K562 (cell line): ENCODE data around the gene CACNG3. TPM values are rescaled to one million over a fixed set of nuclear protein-coding genes. Genes with fewer than 3 reads are reported as not detected.

Experiments used
- ATAC-seq: fragments of 200-7000 bp; cut with Tn5 transposase; 3 replicates; pipeline ENCODE4 v1.9.1; 2020; ENCODE audit warnings: moderate library complexity
- BruUV-seq: library from RNA; stranded (reverse); fragments of 400-500 nt; replicated peaks from 2 replicates; lab custom pipeline; 2021; lab: Mats Ljungman, UMichigan
- CTCF ChIA-PET: fragments of 300-600 bp; formaldehyde crosslinking; extraction: SDS; loops from one replicate; lab custom pipeline; 2021; ENCODE audit warnings: low intra/inter-chr PET ratio; lab: Yijun Ruan, JAX
- POLR2A ChIA-PET: fragments of 300-600, 350-650 bp; sonication (Branson Sonifier 250); formaldehyde crosslinking; extraction: SDS; loops from one replicate; lab custom pipeline; 2021; ENCODE audit warnings: antibody characterized with exemption, inconsistent platforms; lab: Yijun Ruan, JAX
- DNase-seq, 4 experiments: peaks; one replicate each; pipeline versions ENCODE4 v3.0.0 to v3.0.0-alpha.2; 2011 to 2018; ENCODE audit warnings: low spot score in 3 of 4, mixed read lengths in 3 of 4; ENCODE audit errors: extremely low read depth in 1 of 4
- FAIRE-seq: peaks from 2 replicates; lab custom pipeline; 2011; peaks lifted over from hg19 to GRCh38; lab: Jason Lieb, UNC
- H2AFZ ChIP-seq: 2 replicates; pipeline ENCODE4 v1.6.0; 2011; ENCODE audit warnings: low read depth, low read length, control low read depth, inconsistent platforms
- H3K27ac ChIP-seq: fragments of 200-600 bp; 3 replicates; pipeline ENCODE4 v1.8.0; 2011; ENCODE audit warnings: low read depth, mild to moderate bottlenecking, control low read depth, inconsistent platforms, low read length, moderate library complexity, mixed read lengths; ENCODE audit errors: extremely low read depth
- H3K27me3 ChIP-seq, 2 experiments: fragments of 300-600 bp in 1 of 2; 2 replicates in 1 of 2; 3 replicates in 1 of 2; pipeline versions ENCODE4 v1.6.0 to v1.8.0; 2011; ENCODE audit warnings: inconsistent platforms in 2 of 2, low read length in 2 of 2, mild to moderate bottlenecking in 1 of 2, mixed read lengths in 1 of 2, moderate library complexity in 1 of 2; ENCODE audit not compliant: control insufficient read depth in 2 of 2, insufficient read depth in 2 of 2
- H3K36me3 ChIP-seq: fragments of 300-600 bp; 3 replicates; pipeline ENCODE4 v1.8.0; 2011; ENCODE audit warnings: mild to moderate bottlenecking, low read length, inconsistent platforms; ENCODE audit not compliant: control insufficient read depth, insufficient read depth
- H3K4me1 ChIP-seq, 2 experiments: fragments of 200-600 bp in 1 of 2; replicated peaks in 1 of 2; 2 replicates in 1 of 2; 3 replicates in 1 of 2; pipeline versions ENCODE4 v1.5.1 to v1.8.0; 2011; ENCODE audit warnings: inconsistent platforms in 2 of 2, low read length in 2 of 2, mild to moderate bottlenecking in 1 of 2, mixed read lengths in 1 of 2, moderate library complexity in 1 of 2; ENCODE audit not compliant: control insufficient read depth in 2 of 2, insufficient read depth in 2 of 2
- H3K4me2 ChIP-seq: 2 replicates; pipeline ENCODE4 v1.6.1; 2011; ENCODE audit warnings: low read length, control low read depth, inconsistent platforms, mixed read lengths; ENCODE audit not compliant: insufficient read depth
- H3K4me3 ChIP-seq: fragments of 200-600 bp; sonication (generic), shearing (Covaris generic); 2 replicates; pipeline ENCODE4 v1.5.1; 2016; ENCODE audit warnings: control low read depth, inconsistent platforms
- H3K79me2 ChIP-seq: fragments of 200-600 bp; 3 replicates; pipeline ENCODE4 v1.8.0; 2011; ENCODE audit warnings: low read length, inconsistent platforms; ENCODE audit not compliant: control insufficient read depth, insufficient read depth
- H3K9ac ChIP-seq, 2 experiments: 2 replicates each; pipeline versions ENCODE4 v1.6.0 to v1.6.1; 2011; ENCODE audit warnings: low read depth in 2 of 2, low read length in 2 of 2, control low read depth in 1 of 2, inconsistent platforms in 1 of 2, mild to moderate bottlenecking in 1 of 2, mixed read lengths in 1 of 2; ENCODE audit not compliant: insufficient read depth in 1 of 2
- H3K9me1 ChIP-seq: one replicate; pipeline ENCODE4 v1.6.0; 2011; ENCODE audit warnings: inconsistent platforms, mild to moderate bottlenecking, low read length, moderate library complexity; ENCODE audit not compliant: control insufficient read depth, insufficient read depth
- H3K9me3 ChIP-seq: replicated peaks from 2 replicates; pipeline ENCODE4 v1.5.1; 2011; ENCODE audit warnings: low read depth, low read length, inconsistent platforms; ENCODE audit not compliant: control insufficient read depth, insufficient read depth
- H4K20me1 ChIP-seq: replicated peaks from 2 replicates; pipeline ENCODE4 v1.6.1; 2011; ENCODE audit warnings: low read length, inconsistent platforms, mixed read lengths; ENCODE audit not compliant: control insufficient read depth, insufficient read depth
- CXXC5 ChIP-seq: fragments of 250-450 bp; sonication (Bioruptor Pico); IDR thresholded peaks from 2 replicates; pipeline ENCODE4 v1.8.0; 2022; ENCODE audit warnings: inconsistent platforms, mild to moderate bottlenecking, moderate library complexity
- ESRRA ChIP-seq: fragments of 450-650 bp; IDR thresholded peaks from 2 replicates; pipeline ENCODE4 v1.6.1; 2014; ENCODE audit warnings: low read depth, mild to moderate bottlenecking, moderate library complexity, borderline replicate concordance
- GATAD2A ChIP-seq: fragments of 450-650 bp; IDR thresholded peaks from 2 replicates; pipeline ENCODE4 v1.6.1; 2017
- GATAD2B ChIP-seq: fragments of 450-650 bp; IDR thresholded peaks from 2 replicates; pipeline ENCODE4 v1.6.1; 2017; ENCODE audit warnings: mild to moderate bottlenecking, borderline replicate concordance
- HNRNPLL ChIP-seq: fragments of 200-400 bp; formaldehyde crosslinking; IDR thresholded peaks from 2 replicates; pipeline ENCODE4 v1.6.1; 2017; ENCODE audit warnings: low read length, low read depth, mild to moderate bottlenecking; ENCODE audit not compliant: poor library complexity, severe bottlenecking
- MAFK ChIP-seq: IDR thresholded peaks from 2 replicates; pipeline ENCODE4 v1.6.1; 2011; ENCODE audit warnings: low read length, improper control_type of control experiment
- NKRF ChIP-seq: fragments of 450-650 bp; IDR thresholded peaks from 2 replicates; pipeline ENCODE4 v1.6.1; 2016; ENCODE audit warnings: borderline replicate concordance
- NRF1 ChIP-seq, 2 experiments: fragments of 450-650 bp; IDR thresholded peaks in 1 of 2; conservative IDR thresholded peaks in 1 of 2; 2 replicates each; pipeline ENCODE4 v1.6.1; 2014; ENCODE audit warnings: mild to moderate bottlenecking in 2 of 2
- POLR2AphosphoS5 ChIP-seq: IDR thresholded peaks from 2 replicates; pipeline ENCODE4 v1.6.1; 2011; ENCODE audit warnings: mild to moderate bottlenecking, low read depth, low read length, moderate library complexity; ENCODE audit not compliant: control insufficient read depth, insufficient read depth
- PTRF ChIP-seq: fragments of 450-650 bp; IDR thresholded peaks from 2 replicates; pipeline ENCODE4 v1.6.1; 2016; ENCODE audit warnings: mild to moderate bottlenecking, missing genetic modification characterization, missing compliant biosample characterization
- PYGO2 ChIP-seq: fragments of 450-650 bp; IDR thresholded peaks from 2 replicates; pipeline ENCODE4 v1.6.1; 2016; ENCODE audit warnings: mild to moderate bottlenecking, missing genetic modification characterization, moderate library complexity, missing compliant biosample characterization
- RAD21 ChIP-seq, 2 experiments: fragments of 250-450 bp in 1 of 2; fragments of 450-650 bp in 1 of 2; sonication (Bioruptor Pico) in 1 of 2; formaldehyde crosslinking in 1 of 2; IDR thresholded peaks in 1 of 2; conservative IDR thresholded peaks in 1 of 2; 2 replicates each; pipeline versions ENCODE4 v1.4.0 to v1.8.0; 2020 to 2022; ENCODE audit warnings: mild to moderate bottlenecking in 2 of 2, moderate library complexity in 1 of 2
- TCF7 ChIP-seq: sonication (generic); IDR thresholded peaks from 2 replicates; pipeline ENCODE4 v1.6.1; 2016; ENCODE audit warnings: antibody characterized with exemption, borderline replicate concordance
- ZHX1 ChIP-seq: fragments of 150-350 bp; conservative IDR thresholded peaks from 2 replicates; pipeline ENCODE4 v1.6.1; 2014; ENCODE audit warnings: low read length
- ZNF253 ChIP-seq: fragments of 250-450 bp; sonication (Bioruptor Pico); conservative IDR thresholded peaks from 2 replicates; pipeline ENCODE4 v1.6.1; 2021; ENCODE audit warnings: mild to moderate bottlenecking
- WGBS: fragments of 100-300 bp; shearing (Covaris generic); methylation state at CpG from one replicate; pipeline ENCODE4 v1.1.6; 2016; ENCODE audit warnings: low coverage, mixed read lengths; ENCODE audit not compliant: insufficient coverage; ENCODE audit errors: missing lambda C conversion rate; 5-methylcytosine and 5-hydroxymethylcytosine counted together
- in situ Hi-C: fragments of 300-500 bp; cut with MboI; formaldehyde crosslinking; loops from 4 replicates; pipeline ENCODE4 v1.15.0; 2018; ENCODE audit warnings: inconsistent platforms, mixed read lengths
- intact Hi-C: fragments of 100-400 bp; cut with micrococcal nuclease; formaldehyde crosslinking; loops from 2 replicates; pipeline ENCODE4 v1.14.2; 2022
- polyA plus RNA-seq, 8 experiments: library from polyadenylated mRNA; depleted of rRNA in 4 of 8; stranded (reverse) in 5 of 8; unstranded in 3 of 8; fragments of >200 nt; fragmentation: Nextera tagmentation in 2 of 8; fragmentation: Illumina TruSeq in 1 of 8; extraction: Ambion mirVana in 2 of 8; extraction: Trizol in 1 of 8; gene quantifications; 2 replicates each; pipeline versions ENCODE4 v1.2.1 to v1.2.3, GENCODE V29; 2011 to 2014; ENCODE audit warnings: inconsistent platforms in 1 of 8, missing spikeins in 1 of 8
- total RNA-seq, 7 experiments: library from RNA; depleted of rRNA in 6 of 7; stranded (reverse); fragments of >200 nt in 6 of 7; fragmentation: Illumina TruSeq in 2 of 7; extraction: Trizol in 2 of 7; gene quantifications; 2 replicates each; pipeline versions ENCODE4 v1.2.1 to v1.2.3, GENCODE V29; 2011 to 2021; ENCODE audit warnings: low replicate concordance in 1 of 7
- TF ChIP-seq, protein P1 (sequence below): fragments of 450-650 bp; formaldehyde crosslinking; IDR thresholded peaks from 2 replicates; pipeline ENCODE4 v1.4.0; 2020; ENCODE audit warnings: mild to moderate bottlenecking, moderate library complexity

The CACNG3 gene
- total and polyA plus RNA-seq, 9 of the 15 experiments (the other 6 are each of a cell fraction or from before 2014, with no cell fraction given), result not detected

GRCh38 chr16:24235806-24236205 is 20.3 kb upstream of the CACNG3 start:
- no peak overlapping the region for H3K4me2 ChIP-seq
- TF ChIP-seq GATAD2B (no peak), ZHX1 (no peak), ZNF253 (CRISPR knock-in tag) (no peak), PTRF (tag) (no peak), CXXC5 (CRISPR knock-in tag) (no peak), MAFK (no peak), POLR2AphosphoS5 (no peak), TCF7 (no peak), RAD21 (CRISPR knock-in tag; conservative IDR thresholded peaks at IDR 0.05 in 1 of 2, IDR thresholded peaks at IDR 0.05 in 1 of 2) (no peak), NRF1 (conservative IDR thresholded peaks at IDR 0.05 in 1 of 2, IDR thresholded peaks at IDR 0.05 in 1 of 2) (no peak), GATAD2A (no peak), ESRRA (no peak), HNRNPLL (no peak), PYGO2 (tag) (no peak), NKRF (no peak)
- TF ChIP-seq, protein P1, sequence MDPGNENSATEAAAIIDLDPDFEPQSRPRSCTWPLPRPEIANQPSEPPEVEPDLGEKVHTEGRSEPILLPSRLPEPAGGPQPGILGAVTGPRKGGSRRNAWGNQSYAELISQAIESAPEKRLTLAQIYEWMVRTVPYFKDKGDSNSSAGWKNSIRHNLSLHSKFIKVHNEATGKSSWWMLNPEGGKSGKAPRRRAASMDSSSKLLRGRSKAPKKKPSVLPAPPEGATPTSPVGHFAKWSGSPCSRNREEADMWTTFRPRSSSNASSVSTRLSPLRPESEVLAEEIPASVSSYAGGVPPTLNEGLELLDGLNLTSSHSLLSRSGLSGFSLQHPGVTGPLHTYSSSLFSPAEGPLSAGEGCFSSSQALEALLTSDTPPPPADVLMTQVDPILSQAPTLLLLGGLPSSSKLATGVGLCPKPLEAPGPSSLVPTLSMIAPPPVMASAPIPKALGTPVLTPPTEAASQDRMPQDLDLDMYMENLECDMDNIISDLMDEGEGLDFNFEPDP (CRISPR knock-in tag), result no peak
- TF ChIP-seq, all 486 proteins: peak for 0
- no peaks in the 10 kb centered on the region for H3K36me3 ChIP-seq
- H3K4me3 ChIP-seq, result no peak overlapping the region
- no peak for ATAC-seq
- CTCF ChIA-PET, result no interaction called here
- no peak overlapping the region for H3K9ac ChIP-seq
- no peaks in the 10 kb centered on the region for H4K20me1 ChIP-seq
- H3K9me1 ChIP-seq, result no peaks in the 10 kb centered on the region
- BruUV-seq, result no TSS peak
- H2AFZ ChIP-seq, result no peak overlapping the region
- 0% methylated on average over 2 of the region's 2 CpGs for WGBS
- FAIRE-seq, result no peak
- POLR2A ChIA-PET, result no interaction called here
- no peak for DNase-seq
- H3K27me3 ChIP-seq, result peaks cover 12 to 14% of the 10 kb centered on the region in 2 experiments
- H3K4me1 ChIP-seq, result no peaks in the 10 kb centered on the region
- H3K79me2 ChIP-seq, result no peaks in the 10 kb centered on the region
- no peak overlapping the region for H3K27ac ChIP-seq
- H3K9me3 ChIP-seq, result no peaks in the 10 kb centered on the region
- intact Hi-C loops (no loop called here), in situ Hi-C loops (no loop called here)
